SW 1271 (cell line): ENCODE measurements around the gene GON7.

ENCODE experiments used
- DNase-seq, 2 experiments: peaks; one replicate each; lab custom pipeline; 2025; lab: John Stamatoyannopoulos, UW

Gene GON7

DNA sequence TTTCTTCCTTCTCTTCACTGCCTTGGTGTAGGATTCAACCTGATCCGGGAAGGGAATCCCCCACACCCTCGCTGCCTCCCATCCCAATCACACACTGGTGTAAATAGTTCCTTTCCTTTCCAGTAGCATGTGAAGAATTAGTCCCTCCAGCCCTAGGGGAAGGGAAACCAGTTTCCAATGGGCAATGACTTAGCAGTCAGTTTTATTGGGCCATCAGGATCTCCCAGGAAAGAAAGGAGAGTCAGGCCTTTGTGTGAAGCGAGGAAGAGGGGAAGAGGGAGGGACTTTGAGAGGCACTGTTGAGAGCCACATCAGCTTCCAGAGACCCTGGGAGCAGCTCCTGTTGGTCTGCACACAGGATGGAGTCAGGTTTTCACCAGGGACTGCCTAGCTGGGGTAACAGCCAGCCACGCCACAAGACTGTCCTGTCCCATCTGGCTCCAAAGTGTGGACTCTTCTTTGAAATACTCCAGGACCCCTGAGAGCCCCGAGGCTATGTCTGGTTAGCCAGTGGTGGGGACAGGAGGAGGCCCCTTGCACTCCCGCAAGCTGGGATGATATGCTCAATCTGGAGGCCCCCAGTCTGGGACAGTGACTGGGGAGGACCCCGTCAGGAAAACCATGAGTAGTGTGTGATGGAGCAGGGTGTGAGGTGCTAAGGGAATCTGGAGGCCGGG lies 50.0 kb downstream of the GON7 start:
- no peak for DNase-seq

DNA sequence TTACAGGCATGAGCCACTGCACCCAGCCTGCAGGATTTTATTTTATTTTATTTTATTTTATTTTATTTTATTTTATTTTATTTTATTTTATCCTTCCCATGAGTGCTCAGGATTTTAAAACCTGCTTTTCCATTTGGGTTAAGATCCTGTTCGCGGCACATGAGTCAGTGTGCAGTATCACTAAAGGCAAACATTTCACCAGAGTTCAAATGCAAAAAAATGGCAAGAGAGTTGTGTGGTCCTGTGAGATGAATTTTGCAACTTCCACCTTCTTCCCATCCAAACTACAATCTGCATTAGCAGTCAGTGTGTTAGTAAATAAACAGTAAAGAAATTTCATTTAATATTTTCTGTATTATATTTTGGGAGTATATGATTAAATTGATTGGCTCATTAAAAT lies 51.2 kb downstream of the GON7 start:
- DNase-seq = no peak

DNA sequence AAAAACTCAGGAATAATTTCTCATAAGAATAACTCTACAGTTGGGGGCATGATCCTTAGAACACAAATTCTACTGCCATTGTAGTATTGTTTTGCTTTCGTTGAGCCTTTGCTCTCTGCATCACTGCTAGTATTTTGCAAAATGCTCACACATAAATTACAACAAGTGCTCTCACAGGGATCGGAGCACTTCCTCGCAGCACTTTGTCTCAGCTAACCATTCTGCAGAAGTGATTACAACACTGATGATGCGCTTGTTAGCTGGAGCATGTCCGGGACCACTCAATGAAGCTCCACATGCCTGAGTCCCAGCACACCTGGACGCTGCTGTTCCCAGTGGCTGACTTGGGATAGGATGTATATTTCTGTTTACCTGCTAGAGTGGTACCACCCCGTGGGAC lies 53.7 kb downstream of the GON7 start:
- DNase-seq = no peak
